ENCODE data around the gene GNAL.

GNAL gene

GRCh38 chr18:11857177-11857887, 168.3 kb downstream of the GNAL start:
- no peak for DNase-seq

DNA sequence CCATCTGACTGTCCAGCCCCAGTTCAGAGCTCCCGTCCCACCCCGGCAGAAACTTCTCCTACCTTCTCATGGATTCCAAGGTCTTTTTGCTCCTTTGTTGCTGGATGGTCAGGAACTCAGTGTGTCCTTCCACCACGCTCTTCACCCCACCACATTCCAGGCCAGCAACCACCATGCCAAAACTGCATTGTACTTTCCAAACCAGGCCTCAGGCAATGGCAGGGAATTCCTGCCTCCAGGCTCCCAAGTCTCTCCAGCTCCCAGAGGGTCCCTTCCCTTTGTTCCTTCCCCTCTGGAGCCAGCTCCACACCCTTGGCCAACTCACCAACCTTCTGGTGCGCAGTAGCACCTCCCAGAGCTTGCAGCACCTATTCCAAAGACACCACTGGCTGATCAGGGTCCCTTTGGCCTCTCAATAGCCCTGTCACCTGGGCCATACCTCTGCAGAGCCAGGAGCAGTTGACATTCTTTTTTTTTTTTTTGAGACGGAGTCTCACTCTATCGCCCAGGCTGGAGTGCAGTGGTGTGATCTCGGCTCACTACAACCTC, 170.3 kb downstream of the GNAL start:
- DNase-seq: no peak

DNA sequence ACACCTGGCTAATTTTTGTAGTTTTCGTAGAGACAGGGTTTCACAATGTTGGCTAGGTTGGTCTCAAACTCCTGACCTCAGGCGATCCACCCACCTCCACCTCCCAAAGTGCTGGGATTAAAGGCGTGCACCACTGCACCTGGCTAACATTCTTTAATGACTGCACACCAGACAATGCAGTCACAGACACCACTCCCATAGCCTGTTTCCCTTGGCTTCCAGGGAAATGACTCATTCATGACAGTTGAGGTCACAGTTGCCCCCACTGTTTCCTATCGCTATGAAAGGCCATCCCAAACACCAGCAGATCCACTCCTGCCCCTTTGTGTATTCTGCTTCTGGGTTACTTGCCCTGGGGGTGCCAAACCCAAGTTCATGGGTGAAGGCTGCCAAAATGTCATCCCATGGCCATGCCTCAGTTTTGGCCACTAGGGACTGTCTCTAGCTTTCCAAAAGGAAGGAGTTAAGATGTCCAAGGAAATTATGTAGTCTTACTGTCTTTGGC, 170.9 kb downstream of the GNAL start:
- no peak for DNase-seq

GRCh38 chr18:11860594-11861450, 171.8 kb downstream of the GNAL start:
- DNase-seq: no peak

DNA sequence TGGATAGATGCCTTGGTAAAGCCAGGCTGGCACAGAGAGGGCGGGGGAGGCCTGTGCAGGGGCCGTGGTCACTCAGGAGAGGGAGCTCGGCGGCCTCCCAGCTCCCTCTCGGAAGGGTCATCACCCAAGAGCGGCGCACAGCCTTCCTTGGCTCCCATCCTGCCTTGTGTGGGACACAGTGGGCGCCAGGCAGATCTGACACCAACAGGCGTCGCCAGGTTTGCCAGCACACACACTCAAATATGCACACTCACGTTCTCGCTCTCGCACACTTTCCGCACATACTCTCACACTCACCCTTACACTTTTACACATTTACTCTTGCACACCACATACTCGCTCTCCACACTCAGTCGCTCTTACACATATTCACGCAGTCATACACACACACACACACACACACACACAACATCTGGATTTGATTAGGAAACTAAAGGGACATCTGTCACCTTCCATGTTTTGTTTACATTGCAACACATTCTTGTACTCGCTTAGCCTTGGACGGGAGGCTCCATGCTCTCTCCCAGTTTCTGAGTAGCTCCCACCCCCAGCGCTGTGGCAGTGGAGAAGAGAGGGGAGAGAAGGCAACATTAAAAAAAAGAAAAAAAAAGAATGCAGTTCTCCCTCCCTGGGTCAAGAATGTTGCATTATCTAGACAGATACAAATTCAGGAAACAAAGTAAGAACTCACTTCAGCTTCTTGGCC, 172.7 kb downstream of the GNAL start:
- DNase-seq: no peak

DNA sequence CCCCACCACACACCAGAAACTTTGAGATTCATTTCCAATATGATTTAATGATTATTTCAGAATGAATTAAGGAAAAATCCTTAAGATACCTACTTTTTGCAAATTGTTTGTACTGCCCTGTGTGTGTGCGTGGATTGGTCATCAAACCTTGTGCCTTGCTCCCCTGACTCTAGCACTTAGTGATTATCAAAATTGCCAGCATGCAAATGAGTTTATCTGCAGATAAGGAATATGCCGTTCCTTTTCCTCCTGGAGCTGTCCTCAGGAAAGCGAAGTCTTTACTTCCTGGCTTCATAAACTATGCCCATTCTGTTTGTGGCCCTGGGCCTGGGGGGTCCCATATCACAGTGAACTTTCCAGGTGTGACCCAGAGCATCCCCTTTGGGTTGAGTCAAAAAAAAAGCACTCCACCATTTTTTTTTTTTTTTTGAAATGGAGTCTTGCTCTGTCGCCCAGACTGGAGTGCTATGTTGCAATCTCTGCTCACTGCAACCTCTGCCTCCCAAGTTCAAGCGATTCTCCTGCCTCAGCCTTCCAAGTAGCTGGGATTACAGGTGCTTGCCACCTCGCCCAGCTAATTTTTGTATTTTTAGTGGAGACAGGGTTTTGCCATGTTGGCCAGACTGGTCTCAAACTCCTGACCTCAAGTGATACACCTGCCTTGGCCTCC, 173.5 kb downstream of the GNAL start:
- no peak for DNase-seq

- DNase-seq: no peak
Measured at GRCh38 chr18:11864471-11864870, 175.4 kb downstream of the GNAL start.

DNA sequence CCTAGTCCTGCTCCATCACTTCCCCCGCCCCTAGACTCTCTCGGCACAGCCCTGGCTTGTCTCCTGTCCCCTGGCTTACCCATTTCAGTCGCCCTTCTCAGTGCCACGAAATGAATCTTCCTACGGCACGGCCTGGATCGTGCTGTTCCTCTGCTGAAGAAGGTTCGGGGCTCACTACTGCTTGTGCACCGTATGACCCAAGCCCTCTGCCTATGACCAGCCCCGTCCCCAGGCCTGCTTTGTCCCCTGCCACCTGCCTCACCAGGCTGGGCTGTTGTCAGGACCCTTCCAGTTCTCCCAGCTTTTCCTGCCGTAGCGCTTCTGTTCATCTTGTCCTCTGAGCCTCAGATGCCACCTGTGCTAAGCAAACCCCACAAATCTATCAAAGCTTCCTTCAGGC, 176.0 kb downstream of the GNAL start:
- DNase-seq: no peak

DNA sequence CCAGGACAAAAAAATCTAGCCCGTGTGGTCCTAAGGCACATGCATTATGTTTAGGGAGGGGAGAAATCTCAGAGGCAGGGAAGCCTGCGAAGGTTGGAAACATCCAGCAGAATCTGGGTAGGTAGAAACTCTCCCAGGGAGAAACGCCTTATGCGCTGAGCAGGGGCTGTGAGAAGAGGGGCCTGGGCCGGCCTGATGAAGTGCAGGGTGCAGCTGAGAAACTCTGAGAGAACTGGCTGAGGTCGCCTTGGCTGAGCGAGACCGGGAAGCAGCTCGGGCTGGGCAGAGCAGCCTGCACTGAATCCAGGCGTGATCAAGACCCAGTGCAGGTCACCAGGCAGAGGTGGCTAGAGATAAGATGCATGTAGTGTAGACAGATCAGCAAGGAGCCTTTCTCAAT, 177.3 kb downstream of the GNAL start:
- DNase-seq: no peak

DNA sequence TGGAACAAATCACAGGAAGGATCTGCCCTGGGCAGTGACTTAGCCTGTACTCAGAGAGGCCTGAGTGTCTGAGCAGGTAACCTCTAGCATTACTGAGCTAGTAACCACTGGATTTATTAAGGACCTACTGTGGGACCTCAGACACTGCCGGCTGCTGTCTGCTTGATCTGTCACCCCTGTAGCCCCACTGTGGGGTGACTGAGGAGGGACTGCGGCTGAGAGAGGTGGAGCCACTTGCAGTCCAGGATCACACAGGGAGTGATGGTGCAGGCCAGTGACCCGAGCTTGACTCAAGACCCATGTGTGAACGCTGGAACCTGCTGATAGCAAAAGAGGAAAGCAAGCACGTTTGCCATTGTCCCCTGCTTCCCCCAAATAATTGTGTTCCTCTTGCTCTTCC, 177.7 kb downstream of the GNAL start:
- DNase-seq: no peak

DNA sequence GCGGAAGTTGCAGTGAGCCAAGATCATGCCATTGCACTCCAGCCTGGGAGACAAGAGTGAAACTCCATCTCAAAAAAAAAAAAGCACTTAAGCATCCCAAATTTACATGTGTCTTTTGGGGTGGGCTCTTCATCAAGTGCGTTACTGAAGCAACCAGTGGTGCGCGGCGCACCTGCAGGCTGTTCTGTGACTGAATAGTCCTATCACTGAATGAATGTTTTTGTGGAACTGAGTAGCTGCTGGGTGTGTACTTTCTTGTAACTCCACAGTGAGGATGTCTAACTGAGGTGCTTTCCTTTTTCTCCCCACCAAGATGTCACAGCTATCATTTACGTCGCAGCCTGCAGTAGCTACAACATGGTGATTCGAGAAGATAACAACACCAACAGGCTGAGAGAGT, 179.2 kb downstream of the GNAL start:
- DNase-seq: no peak

DNA sequence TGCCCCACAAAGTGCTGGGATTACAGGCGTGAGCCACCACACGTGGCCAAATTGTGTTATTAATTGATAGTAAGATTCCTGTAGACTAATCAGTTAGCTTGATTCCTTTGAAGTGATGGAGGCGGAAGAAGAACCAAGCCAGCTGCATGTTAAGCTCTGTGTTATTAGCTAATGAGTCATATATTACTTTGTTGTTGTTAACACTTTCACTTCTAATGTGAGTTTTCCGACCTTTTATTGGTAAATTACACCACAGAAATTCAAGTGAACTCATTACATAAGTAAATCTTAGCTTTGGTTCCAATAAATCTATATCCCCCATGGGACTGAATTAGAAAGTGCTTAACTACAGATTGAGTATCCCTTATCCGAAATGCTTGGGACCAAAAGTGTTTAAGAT, 182.4 kb downstream of the GNAL start:
- DNase-seq: no peak

- no peak for DNase-seq
Measured at GRCh38 chr18:11872479-11873136, 183.5 kb downstream of the GNAL start.

DNA sequence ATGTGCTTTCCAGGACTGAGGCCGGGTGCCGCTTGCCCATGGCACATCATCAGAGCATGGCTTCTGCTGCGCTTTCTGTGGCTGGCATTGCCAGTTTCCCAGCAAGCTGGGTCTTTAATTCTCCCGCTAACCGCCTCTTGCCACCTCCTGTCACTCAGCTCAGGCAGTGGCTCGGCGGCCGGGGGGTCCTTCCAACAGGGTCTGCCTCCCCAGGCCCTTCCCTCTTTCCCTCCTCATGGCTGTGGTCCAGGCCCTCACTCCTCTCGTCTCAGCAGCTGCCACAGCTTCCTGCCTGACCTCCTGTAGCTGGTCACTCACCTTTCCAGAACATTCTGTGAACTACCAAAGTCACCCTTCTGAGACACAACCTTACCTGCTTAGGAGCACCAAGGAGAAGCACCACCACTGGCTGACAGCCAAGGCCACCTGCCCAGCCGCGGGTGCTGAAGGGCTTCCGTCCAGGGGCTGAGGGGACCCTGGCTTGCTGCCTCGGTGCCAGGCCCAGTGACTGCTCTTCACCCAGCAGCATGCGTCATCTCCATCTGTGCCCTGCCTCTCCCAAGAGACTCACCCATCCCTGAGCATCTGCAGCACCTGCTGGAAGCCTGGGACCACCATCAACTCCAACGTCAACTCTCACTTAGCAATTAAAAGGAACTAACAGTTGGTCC, 184.7 kb downstream of the GNAL start:
- no peak for DNase-seq

DNA sequence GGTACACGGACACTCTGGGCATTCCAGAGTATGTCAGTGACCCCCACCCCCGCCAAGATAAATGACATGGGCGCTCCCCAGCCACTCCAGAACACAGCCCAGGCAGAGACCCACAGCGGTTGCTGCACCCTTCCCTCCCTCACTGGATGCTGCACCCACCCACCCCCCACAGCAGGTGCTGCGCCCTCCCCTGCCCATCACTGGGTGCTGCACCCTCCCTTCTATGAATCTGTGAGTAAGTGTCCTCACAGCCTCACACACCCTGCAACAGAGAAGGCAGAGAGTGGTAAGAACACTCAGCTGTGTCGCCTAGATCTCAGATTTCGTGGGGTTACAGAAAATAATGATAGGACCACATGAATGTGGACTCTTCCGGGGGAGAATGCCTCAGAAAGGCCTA, 185.6 kb downstream of the GNAL start:
- DNase-seq: no peak

DNA sequence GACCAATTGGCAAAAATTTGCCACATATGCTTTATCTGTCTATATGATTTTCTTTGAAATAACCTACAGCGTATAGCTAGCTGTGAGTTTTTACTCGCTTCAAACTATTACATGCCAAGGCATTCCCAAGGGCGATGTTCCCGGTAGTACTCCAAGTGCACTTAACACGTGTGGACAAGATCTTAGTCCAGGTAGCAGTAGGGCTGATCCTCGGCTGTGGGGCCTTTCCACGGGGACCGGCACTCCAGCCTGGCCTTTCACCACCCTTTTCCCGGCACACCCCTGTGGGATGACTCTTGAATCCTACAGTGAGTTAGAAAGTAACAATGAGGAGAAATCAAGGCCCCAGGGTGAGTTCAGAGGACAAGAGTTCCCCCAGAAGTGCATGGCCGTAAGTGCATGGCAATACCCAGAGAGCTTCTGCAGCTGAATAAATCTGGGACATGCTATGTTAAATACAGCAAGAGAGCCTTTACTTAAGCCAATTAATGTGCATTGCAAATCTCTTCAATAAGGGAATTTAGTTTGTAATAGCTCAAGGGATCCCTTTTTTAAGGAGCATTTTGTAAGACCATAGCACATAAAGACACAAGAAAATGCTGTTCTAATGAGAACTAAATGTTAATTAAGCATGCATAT, 188.6 kb downstream of the GNAL start:
- DNase-seq: no peak

DNA sequence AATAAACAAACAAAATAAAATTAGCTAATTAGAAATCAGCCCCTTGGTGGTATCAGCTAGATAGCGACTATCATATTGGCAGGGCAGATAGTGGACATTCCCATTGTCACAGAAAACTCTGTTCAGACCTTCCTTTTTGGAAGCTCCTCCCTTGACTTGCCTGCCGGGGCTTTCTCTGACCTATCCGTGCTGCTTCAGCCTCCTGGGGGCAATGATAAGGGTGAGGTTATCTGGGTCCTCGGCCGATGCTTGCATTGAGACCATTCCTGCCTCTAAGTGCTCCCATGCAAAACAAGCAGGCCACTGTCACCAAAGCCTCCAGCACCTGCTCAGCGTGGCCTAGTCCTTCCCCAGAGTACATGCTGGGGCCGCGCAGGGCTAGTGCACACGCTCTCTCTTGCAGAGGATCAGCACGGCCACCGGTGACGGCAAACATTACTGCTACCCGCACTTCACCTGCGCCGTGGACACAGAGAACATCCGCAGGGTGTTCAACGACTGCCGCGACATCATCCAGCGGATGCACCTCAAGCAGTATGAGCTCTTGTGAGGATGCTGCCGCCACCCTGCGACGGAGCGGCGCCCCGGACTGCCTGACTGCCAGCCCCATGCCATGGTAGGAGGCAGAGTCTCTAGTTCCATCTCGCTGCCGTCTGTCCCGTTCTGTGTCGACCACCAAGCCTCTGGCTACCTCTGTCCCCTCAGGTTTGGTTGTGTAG, 191.7 kb downstream of the GNAL start:
- DNase-seq: no peak

GRCh38 chr18:11882636-11883035, 193.6 kb downstream of the GNAL start:
- no peak for DNase-seq

DNA sequence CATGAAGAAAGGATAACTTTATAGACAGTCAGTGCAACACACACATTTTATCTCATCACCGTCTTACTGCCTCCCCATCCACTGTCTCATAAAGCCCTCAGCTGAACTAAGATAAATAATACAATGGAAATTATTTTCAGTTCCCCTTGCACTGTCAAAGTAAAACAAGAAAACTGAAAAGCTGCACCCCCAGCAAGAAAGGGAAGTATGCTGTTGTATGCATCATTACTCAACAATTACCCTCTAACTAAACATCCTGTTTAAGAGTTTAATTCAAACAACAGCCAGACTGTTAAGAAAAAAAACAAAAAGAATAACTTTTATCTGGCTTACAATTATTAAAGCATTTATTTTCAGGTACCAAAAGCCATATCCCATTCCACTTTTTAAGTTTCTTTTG, 194.1 kb downstream of the GNAL start:
- DNase-seq: no peak

DNA sequence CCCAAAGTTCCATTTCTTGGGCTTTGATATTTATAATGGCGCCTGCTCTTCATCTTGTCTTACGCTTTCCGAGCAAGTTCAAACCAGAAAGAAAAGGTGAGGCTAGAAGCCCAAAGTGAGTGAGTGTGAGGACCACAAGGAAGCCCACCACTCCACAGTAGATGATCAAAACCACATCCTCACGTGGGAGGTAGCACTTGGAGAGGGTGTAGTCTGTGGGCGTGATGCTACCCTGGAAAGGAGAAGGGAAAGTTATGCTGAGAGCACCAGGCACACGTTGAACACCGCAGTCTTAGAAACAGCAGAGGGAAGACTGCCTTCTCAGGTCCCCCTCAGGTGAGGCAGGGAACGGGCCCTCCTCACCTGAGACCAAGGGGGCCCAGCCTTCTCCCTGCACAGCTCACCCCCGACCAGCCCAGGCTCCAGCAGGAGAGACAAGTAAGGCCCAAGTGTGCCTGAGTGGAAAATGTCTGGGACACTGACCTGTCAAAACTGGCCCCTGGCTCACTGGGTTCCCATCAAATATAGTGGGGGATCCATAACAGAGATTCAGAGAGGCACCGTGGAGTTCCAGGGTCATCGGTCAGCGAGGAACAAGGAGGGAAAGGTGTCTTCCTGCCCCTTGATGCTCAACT, 195.4 kb downstream of the GNAL start:
- DNase-seq: no peak
